ENCODE measurements around the gene CX3CL1. TPM values are rescaled to one million over a fixed set of nuclear protein-coding genes. Genes with fewer than 3 reads are reported as not detected.

Gene CX3CL1
- total RNA-seq, 1 experiment from 2014 or later = 0.15 TPM

DNA sequence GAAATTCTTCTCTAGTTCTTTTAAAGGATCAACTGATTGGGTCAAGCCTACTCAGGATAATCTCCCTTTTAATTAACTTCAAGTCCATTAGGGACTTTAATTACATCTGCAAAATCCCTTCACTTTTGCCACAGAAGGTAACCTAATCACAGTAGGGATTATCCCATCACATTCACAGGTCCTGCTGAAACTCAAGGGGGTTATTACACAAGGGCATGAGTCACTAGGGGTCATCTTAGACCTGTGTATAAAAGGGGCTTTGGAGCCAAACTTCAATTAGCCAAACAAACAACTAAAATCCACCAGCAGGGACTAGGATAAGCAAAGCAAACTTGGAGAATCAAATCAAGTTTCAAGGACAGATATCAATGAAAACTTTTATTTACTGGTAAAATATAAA lies 55.5 kb downstream of the CX3CL1 start:
- no peak for DNase-seq (ENCODE audit: low read depth, low spot score)
- intact Hi-C loops (cut with micrococcal nuclease) = no loop called here

More for the DNA sequence above, 55.5 kb downstream of the CX3CL1 start:
- no peak overlapping the region for H3K4me2 ChIP-seq (ENCODE audit: low read length)
- no peak overlapping the region for H2AFZ ChIP-seq (ENCODE audit: low read depth, low read length, poor library complexity, severe bottlenecking)
- ChIA-PET RAD21 (ENCODE audit: low non-redundant PET in 1 of 2, low total read pairs in 2 of 2, uncharacterized antibody in 2 of 2, unreplicated experiment in 2 of 2) (no interaction called here), POLR2A (no interaction called here), CTCF (no interaction called here)
- H3K4me3 ChIP-seq (replicated peaks in 1 of 2; ENCODE audit: low read depth in 1 of 2, low read length in 2 of 2) = no peak overlapping the region
- no peaks in the 10 kb centered on the region for H4K20me1 ChIP-seq (ENCODE audit: insufficient read depth)
- TF ChIP-seq JUND (IDR thresholded peaks at IDR 0.05) (no peak), EZH2phosphoT487 (IDR thresholded peaks at IDR 0.05; ENCODE audit: borderline replicate concordance) (no peak), EZH2 (IDR thresholded peaks at IDR 0.05) (no peak), CEBPB (IDR thresholded peaks at IDR 0.05; ENCODE audit: low read depth) (no peak), SP1 (IDR thresholded peaks at IDR 0.05; ENCODE audit: low read depth) (no peak), SIN3A (IDR thresholded peaks at IDR 0.05; ENCODE audit: low read depth) (no peak), POLR2A (IDR thresholded peaks at IDR 0.05; ENCODE audit: borderline replicate concordance, extremely low read depth, insufficient read depth, insufficient read length) (no peak)
- TF ChIP-seq, protein P1, sequence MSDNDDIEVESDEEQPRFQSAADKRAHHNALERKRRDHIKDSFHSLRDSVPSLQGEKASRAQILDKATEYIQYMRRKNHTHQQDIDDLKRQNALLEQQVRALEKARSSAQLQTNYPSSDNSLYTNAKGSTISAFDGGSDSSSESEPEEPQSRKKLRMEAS (IDR thresholded peaks at IDR 0.05) = no peak
- TF ChIP-seq, protein P2, sequence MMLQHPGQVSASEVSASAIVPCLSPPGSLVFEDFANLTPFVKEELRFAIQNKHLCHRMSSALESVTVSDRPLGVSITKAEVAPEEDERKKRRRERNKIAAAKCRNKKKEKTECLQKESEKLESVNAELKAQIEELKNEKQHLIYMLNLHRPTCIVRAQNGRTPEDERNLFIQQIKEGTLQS (IDR thresholded peaks at IDR 0.05) = no peak
- TF ChIP-seq, protein P3, sequence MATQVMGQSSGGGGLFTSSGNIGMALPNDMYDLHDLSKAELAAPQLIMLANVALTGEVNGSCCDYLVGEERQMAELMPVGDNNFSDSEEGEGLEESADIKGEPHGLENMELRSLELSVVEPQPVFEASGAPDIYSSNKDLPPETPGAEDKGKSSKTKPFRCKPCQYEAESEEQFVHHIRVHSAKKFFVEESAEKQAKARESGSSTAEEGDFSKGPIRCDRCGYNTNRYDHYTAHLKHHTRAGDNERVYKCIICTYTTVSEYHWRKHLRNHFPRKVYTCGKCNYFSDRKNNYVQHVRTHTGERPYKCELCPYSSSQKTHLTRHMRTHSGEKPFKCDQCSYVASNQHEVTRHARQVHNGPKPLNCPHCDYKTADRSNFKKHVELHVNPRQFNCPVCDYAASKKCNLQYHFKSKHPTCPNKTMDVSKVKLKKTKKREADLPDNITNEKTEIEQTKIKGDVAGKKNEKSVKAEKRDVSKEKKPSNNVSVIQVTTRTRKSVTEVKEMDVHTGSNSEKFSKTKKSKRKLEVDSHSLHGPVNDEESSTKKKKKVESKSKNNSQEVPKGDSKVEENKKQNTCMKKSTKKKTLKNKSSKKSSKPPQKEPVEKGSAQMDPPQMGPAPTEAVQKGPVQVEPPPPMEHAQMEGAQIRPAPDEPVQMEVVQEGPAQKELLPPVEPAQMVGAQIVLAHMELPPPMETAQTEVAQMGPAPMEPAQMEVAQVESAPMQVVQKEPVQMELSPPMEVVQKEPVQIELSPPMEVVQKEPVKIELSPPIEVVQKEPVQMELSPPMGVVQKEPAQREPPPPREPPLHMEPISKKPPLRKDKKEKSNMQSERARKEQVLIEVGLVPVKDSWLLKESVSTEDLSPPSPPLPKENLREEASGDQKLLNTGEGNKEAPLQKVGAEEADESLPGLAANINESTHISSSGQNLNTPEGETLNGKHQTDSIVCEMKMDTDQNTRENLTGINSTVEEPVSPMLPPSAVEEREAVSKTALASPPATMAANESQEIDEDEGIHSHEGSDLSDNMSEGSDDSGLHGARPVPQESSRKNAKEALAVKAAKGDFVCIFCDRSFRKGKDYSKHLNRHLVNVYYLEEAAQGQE (IDR thresholded peaks at IDR 0.05; ENCODE audit: low read depth) = no peak
- H3K27ac ChIP-seq (ENCODE audit: low read depth, low read length) = no peak overlapping the region
- H3K4me1 ChIP-seq (ENCODE audit: control insufficient read depth in 1 of 2, insufficient read depth in 2 of 2, low read length in 2 of 2) = no peaks in the 10 kb centered on the region
- H3K9ac ChIP-seq (ENCODE audit: low read length) = no peak overlapping the region
- H3K9me2 ChIP-seq (ENCODE audit: insufficient read depth) = no peaks in the 10 kb centered on the region
- no peaks in the 10 kb centered on the region for H3K79me2 ChIP-seq (ENCODE audit: insufficient read depth, low read length)
- no peaks in the 10 kb centered on the region for H3K27me3 ChIP-seq (ENCODE audit: insufficient read depth, low read length)
- H3K9me3 ChIP-seq (ENCODE audit: control insufficient read depth in 1 of 2, insufficient read depth in 1 of 2, low read depth in 1 of 2, low read length in 2 of 2) = no peaks in the 10 kb centered on the region
- ATAC-seq = no peak
- BruUV-seq (replicated peaks) = no TSS peak
- H3K36me3 ChIP-seq (ENCODE audit: control insufficient read depth in 1 of 2, insufficient read depth in 2 of 2, low read length in 2 of 2) = peaks cover 35 to 40% of the 10 kb centered on the region in 2 experiments

Measured in HCT116 (cell line).